GM23248 (cell line): ENCODE results near the gene GNPNAT1. TPM values are rescaled to one million over a fixed set of nuclear protein-coding genes. Genes with fewer than 3 reads are reported as not detected.

Source experiments
- DNase-seq: peaks from one replicate; pipeline ENCODE4 v3.0.0-alpha.2; 2015
- H2AFZ ChIP-seq: fragments of 200-600 bp; sonication (generic); 2 replicates; pipeline ENCODE4 v1.6.1; 2016; ENCODE audit warnings: antibody characterized with exemption
- H3F3A ChIP-seq: fragments of 200-600 bp; sonication (generic); 2 replicates; pipeline ENCODE4 v1.6.1; 2016; ENCODE audit warnings: mild to moderate bottlenecking, antibody characterized with exemption, mixed run types; ENCODE audit not compliant: insufficient read depth
- H3K27ac ChIP-seq: fragments of 200-600 bp; sonication (generic); 2 replicates; pipeline ENCODE4 v1.5.1; 2016; ENCODE audit warnings: mild to moderate bottlenecking
- H3K27me3 ChIP-seq: fragments of 200-600 bp; sonication (generic); replicated peaks from 2 replicates; pipeline ENCODE4 v1.6.1; 2016; ENCODE audit warnings: mild to moderate bottlenecking; ENCODE audit not compliant: insufficient read depth
- H3K36me3 ChIP-seq: fragments of 200-600 bp; sonication (generic); 2 replicates; pipeline ENCODE4 v1.6.1; 2016; ENCODE audit warnings: low read depth, mild to moderate bottlenecking
- H3K4me1 ChIP-seq: fragments of 200-600 bp; sonication (generic); 2 replicates; pipeline ENCODE4 v1.6.1; 2016; ENCODE audit warnings: mild to moderate bottlenecking; ENCODE audit not compliant: insufficient read depth
- H3K4me2 ChIP-seq: fragments of 200-600 bp; sonication (generic); one replicate; pipeline ENCODE4 v1.6.1; 2016; ENCODE audit warnings: mild to moderate bottlenecking; ENCODE audit not compliant: unreplicated experiment
- H3K4me3 ChIP-seq: fragments of 200-600 bp; sonication (generic); 2 replicates; pipeline ENCODE4 v1.5.1; 2016; ENCODE audit warnings: mild to moderate bottlenecking
- H3K79me2 ChIP-seq: fragments of 200-600 bp; sonication (generic); 2 replicates; pipeline ENCODE4 v1.6.1; 2016; ENCODE audit warnings: mild to moderate bottlenecking; ENCODE audit not compliant: insufficient read depth
- H3K9ac ChIP-seq: fragments of 200-600 bp; sonication (generic); 2 replicates; pipeline ENCODE4 v1.6.1; 2016; ENCODE audit warnings: mild to moderate bottlenecking
- H3K9me2 ChIP-seq: fragments of 200-600 bp; sonication (generic); 2 replicates; pipeline ENCODE4 v1.6.1; 2016; ENCODE audit warnings: mixed run types, mild to moderate bottlenecking, moderate library complexity; ENCODE audit not compliant: insufficient read depth
- H3K9me3 ChIP-seq: fragments of 200-600 bp; sonication (generic); one replicate; pipeline ENCODE4 v1.6.1; 2017; ENCODE audit warnings: low read depth
- H4K20me1 ChIP-seq: fragments of 200-600 bp; sonication (generic); 2 replicates; pipeline ENCODE4 v1.6.0; 2016; ENCODE audit not compliant: insufficient read depth
- EZH2 ChIP-seq: fragments of 200-600 bp; sonication (generic); IDR thresholded peaks from 2 replicates; pipeline ENCODE4 v1.6.1; 2018; ENCODE audit warnings: antibody characterized with exemption, mild to moderate bottlenecking; ENCODE audit not compliant: insufficient read depth, poor library complexity, severe bottlenecking
- EZH2phosphoT487 ChIP-seq: fragments of 200-600 bp; sonication (generic); IDR thresholded peaks from 2 replicates; pipeline ENCODE4 v1.6.1; 2018; ENCODE audit warnings: antibody characterized with exemption, moderate library complexity, mild to moderate bottlenecking, low read depth; ENCODE audit not compliant: insufficient read depth
- WGBS, 2 experiments: methylation state at CpG; one replicate each; pipeline ENCODE4 v1.1.6; 2015 to 2017; ENCODE audit warnings: low lambda C conversion rate in 2 of 2, low coverage in 1 of 2; ENCODE audit errors: missing lambda C conversion rate in 2 of 2; 5-methylcytosine and 5-hydroxymethylcytosine counted together
- in situ Hi-C: fragments of 300-500 bp; cut with MboI; formaldehyde crosslinking; loops from 2 replicates; pipeline ENCODE4 v1.15.0; 2020
- polyA plus RNA-seq: library from polyadenylated mRNA; unstranded; fragments of >200 nt; fragmentation: Nextera tagmentation; extraction: Ambion mirVana; gene quantifications from 2 replicates; pipeline ENCODE4 v1.2.1, GENCODE V29; 2016
- total RNA-seq: library from RNA; depleted of rRNA; stranded (reverse); fragments of >200 nt; shearing (Covaris generic); gene quantifications from 2 replicates; pipeline ENCODE4 v1.2.3, GENCODE V29; 2014

GNPNAT1 gene
- total and polyA plus RNA-seq, 2 experiments from 2014 or later = 58.9 to 59.6 TPM

DNA sequence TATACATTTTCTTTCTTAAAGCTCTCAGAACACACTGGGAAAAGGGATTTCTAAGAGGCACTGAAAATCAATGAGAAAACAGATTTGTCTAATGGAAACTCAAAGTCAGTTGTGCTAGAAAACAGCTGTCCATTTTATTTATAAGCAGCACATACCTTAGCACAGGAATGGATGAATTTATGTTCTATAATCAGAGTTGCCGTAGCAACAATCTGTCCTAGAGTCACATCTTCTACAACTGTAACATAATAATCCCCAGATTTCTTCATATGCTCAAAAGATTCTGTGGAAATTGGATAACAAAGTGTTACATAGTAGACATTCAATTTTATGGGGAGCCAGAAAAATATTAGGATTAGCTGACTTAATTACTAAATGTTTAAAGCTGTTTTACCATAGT lies 9.8 kb downstream of the GNPNAT1 start:
- Histone ChIP-seq H3K4me2 (no peak overlapping the region), H2AFZ (no peak overlapping the region), H3K79me2 (peaks cover 76% of the 10 kb centered on the region), H3K27me3 (no peaks in the 10 kb centered on the region), H4K20me1 (no peaks in the 10 kb centered on the region), H3K36me3 (peaks cover 51% of the 10 kb centered on the region), H3K4me3 (no peak overlapping the region), H3F3A (peaks cover 39% of the 10 kb centered on the region; the same call in 1 of the 2 replicates), H3K9me3 (no peaks in the 10 kb centered on the region), H3K9ac (no peak overlapping the region), H3K4me1 (peaks cover 43% of the 10 kb centered on the region), H3K9me2 (no peaks in the 10 kb centered on the region), H3K27ac (peak overlapping the region; percentile 1)
- 100% methylated on average over 1 of the region's 1 CpG for WGBS, 2 experiments
- TF ChIP-seq EZH2phosphoT487 (no peak), EZH2 (no peak)
- in situ Hi-C loops = no loop called here
- no peak for DNase-seq

DNA sequence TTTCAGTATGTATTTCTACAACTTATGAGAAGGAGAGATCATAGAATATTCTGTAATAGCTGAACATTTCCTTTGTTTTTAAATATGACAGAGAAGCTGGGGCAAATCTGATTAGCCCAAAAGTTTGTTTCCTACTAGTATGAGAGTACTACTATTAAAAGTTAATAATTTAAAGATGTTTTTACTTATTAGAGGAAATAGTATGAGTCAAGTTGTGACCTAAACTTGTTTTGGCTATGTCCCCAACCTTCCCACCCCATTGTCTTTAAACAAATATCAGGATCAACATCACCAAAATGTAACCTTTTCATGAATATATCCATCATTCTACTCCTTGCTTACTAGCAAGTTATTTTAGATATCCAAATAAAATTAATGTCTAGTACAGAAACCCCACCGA lies 10.5 kb downstream of the GNPNAT1 start:
- Histone ChIP-seq H3K4me2 (no peak overlapping the region), H3K27me3 (no peaks in the 10 kb centered on the region), H4K20me1 (no peaks in the 10 kb centered on the region), H3K27ac (peak overlapping the region; percentile 7; the same call in 1 of the 2 replicates), H3K4me1 (peaks cover 43% of the 10 kb centered on the region), H3K9me3 (no peaks in the 10 kb centered on the region), H3K79me2 (peaks cover 69% of the 10 kb centered on the region), H3K36me3 (peaks cover 57% of the 10 kb centered on the region), H3F3A (peaks cover 42% of the 10 kb centered on the region; the same call in 1 of the 2 replicates), H2AFZ (no peak overlapping the region), H3K9ac (no peak overlapping the region), H3K9me2 (no peaks in the 10 kb centered on the region), H3K4me3 (no peak overlapping the region)
- 98 to 100% methylated on average over 1 of the region's 1 CpG for WGBS, 2 experiments
- in situ Hi-C loops = no loop called here
- no peak for DNase-seq
- TF ChIP-seq EZH2phosphoT487 = no peak
- no peak for TF ChIP-seq EZH2

DNA sequence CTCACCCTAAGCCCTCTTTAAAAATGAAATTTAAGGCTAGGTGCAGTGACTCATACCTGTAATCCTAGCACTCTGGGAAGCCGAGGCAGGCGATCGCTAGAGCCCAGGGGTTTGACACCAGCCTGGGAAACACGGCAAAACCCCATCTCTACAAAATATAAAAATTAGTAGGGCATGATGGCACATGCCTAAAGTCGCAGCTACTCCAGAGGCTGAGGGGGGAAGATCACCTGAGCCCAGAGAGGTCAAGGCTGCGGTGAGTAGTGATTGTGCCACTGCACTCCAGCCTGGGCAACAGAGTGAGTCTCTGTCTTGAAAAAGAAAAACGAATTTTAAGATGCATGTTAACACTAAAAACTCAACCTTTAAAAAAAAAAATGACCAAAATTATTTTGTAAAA lies 12.7 kb downstream of the GNPNAT1 start:
- no peak for DNase-seq
- WGBS, 2 experiments = 90 to 95% methylated on average over 7 of the region's 7 CpGs
- peaks cover 57% of the 10 kb centered on the region for H3K36me3 ChIP-seq
- H3K27ac ChIP-seq = no peak overlapping the region
- no peaks in the 10 kb centered on the region for H3K27me3 ChIP-seq
- H3K4me3 ChIP-seq = no peak overlapping the region
- H3K9me3 ChIP-seq = no peaks in the 10 kb centered on the region
- in situ Hi-C loops = no loop called here
- no peak overlapping the region for H3K4me2 ChIP-seq
- peaks cover 47% of the 10 kb centered on the region for H3K79me2 ChIP-seq
- H4K20me1 ChIP-seq = no peaks in the 10 kb centered on the region
- H3K4me1 ChIP-seq = peaks cover 30% of the 10 kb centered on the region
- no peak overlapping the region for H2AFZ ChIP-seq
- no peak for TF ChIP-seq EZH2phosphoT487
- H3K9ac ChIP-seq = no peak overlapping the region
- no peaks in the 10 kb centered on the region for H3K9me2 ChIP-seq
- peaks cover 44% of the 10 kb centered on the region for H3F3A ChIP-seq

DNA sequence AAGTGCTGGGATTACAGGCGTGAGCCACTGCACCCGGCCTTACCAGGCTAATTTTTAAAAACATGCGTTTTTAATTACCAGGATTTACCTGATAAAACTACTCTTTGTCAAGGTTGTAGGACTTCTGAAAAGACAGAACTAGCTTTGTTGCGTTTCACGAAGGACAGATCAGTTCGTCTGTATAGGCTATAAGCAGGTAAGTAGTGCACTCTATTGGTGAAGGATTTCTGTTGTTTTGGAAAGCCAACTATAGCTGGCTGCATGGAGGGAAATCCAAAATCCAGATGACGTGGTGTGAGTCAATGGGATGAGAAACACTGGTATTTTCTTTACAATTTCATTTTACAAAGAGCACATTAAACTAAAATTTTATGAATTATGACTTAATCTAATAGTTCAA lies 14.6 kb downstream of the GNPNAT1 start:
- Histone ChIP-seq H4K20me1 (no peaks in the 10 kb centered on the region), H3K36me3 (peaks cover 48% of the 10 kb centered on the region), H3K9ac (no peak overlapping the region), H3K4me2 (no peak overlapping the region), H3K4me3 (no peak overlapping the region), H3F3A (peaks cover 38% of the 10 kb centered on the region), H3K27ac (no peak overlapping the region), H3K79me2 (peaks cover 28% of the 10 kb centered on the region), H2AFZ (no peak overlapping the region), H3K27me3 (no peaks in the 10 kb centered on the region), H3K9me2 (no peaks in the 10 kb centered on the region), H3K9me3 (no peaks in the 10 kb centered on the region), H3K4me1 (peaks cover 25% of the 10 kb centered on the region)
- no peak for TF ChIP-seq EZH2
- no peak for TF ChIP-seq EZH2phosphoT487
- no peak for DNase-seq
- in situ Hi-C loops = no loop called here
- 87 to 88% methylated on average over 7 of the region's 7 CpGs for WGBS, 2 experiments

DNA sequence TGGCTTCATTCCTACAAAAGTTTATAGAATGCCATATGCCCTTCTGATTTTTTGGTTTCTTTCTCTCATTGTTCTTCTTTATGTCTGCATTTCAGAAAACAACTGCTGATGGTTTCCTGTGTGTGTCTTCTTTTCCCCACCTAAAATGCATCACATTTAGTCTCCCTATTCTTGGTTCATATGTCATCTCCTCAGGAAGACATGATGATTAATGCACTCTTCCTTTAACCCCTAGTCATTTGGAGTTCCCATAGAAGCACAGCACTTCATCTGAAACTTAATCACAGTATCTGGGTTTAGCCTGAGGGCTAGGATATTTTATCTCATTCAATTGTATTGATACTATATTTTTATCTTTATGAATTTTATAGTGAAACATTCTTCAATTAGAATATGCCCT lies 21.5 kb downstream of the GNPNAT1 start:
- Histone ChIP-seq H4K20me1 (no peaks in the 10 kb centered on the region), H3K27ac (no peak overlapping the region), H3K36me3 (peaks cover 23% of the 10 kb centered on the region; the same call in 1 of the 2 replicates), H3K79me2 (no peaks in the 10 kb centered on the region), H3K27me3 (no peaks in the 10 kb centered on the region), H3K4me3 (no peak overlapping the region), H3K4me1 (peaks cover 21% of the 10 kb centered on the region), H3K4me2 (no peak overlapping the region), H2AFZ (no peak overlapping the region), H3K9me3 (no peaks in the 10 kb centered on the region), H3K9me2 (no peaks in the 10 kb centered on the region), H3F3A (peaks cover 13% of the 10 kb centered on the region), H3K9ac (no peak overlapping the region)
- DNase-seq = no peak
- in situ Hi-C loops = no loop called here
- no peak for TF ChIP-seq EZH2phosphoT487
- no peak for TF ChIP-seq EZH2
